ENCODE data around the gene ZBTB16.

- no peak for TF ChIP-seq ARNT (IDR thresholded peaks at IDR 0.05)
- TF ChIP-seq, protein P1, sequence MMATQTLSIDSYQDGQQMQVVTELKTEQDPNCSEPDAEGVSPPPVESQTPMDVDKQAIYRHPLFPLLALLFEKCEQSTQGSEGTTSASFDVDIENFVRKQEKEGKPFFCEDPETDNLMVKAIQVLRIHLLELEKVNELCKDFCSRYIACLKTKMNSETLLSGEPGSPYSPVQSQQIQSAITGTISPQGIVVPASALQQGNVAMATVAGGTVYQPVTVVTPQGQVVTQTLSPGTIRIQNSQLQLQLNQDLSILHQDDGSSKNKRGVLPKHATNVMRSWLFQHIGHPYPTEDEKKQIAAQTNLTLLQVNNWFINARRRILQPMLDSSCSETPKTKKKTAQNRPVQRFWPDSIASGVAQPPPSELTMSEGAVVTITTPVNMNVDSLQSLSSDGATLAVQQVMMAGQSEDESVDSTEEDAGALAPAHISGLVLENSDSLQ (IDR thresholded peaks at IDR 0.05) = 0 out of 2 replicates have a peak, but pooled peaks have one; percentile 15
- TF ChIP-seq BHLHE40 (IDR thresholded peaks at IDR 0.05; ENCODE audit: borderline replicate concordance) = no peak
- TF ChIP-seq SUZ12 (IDR thresholded peaks at IDR 0.05) = no peak
Observed at GRCh38 chr11:114191893-114192292, 132.4 kb downstream of the ZBTB16 start.

Data from HEK293T (cell line).